HEK293 (cell line): ENCODE data around the gene MAN2B1.

ENCODE experiments used
- CTCF ChIA-PET: fragments of 350-600 bp; formaldehyde crosslinking; extraction: SDS; loops from one replicate; lab custom pipeline; 2021; ENCODE audit warnings: antibody characterized with exemption; lab: Yijun Ruan, JAX
- POLR2A ChIA-PET: fragments of 300-600 bp; formaldehyde crosslinking; extraction: SDS; loops from one replicate; lab custom pipeline; 2020; ENCODE audit warnings: antibody characterized with exemption, inconsistent platforms; lab: Yijun Ruan, JAX
- H3K27ac ChIP-seq: fragments of 200-500 bp; sonication (Bioruptor generic); 2 replicates; pipeline ENCODE4 v1.5.1; 2014; ENCODE audit warnings: low read depth, low read length, control low read depth, inconsistent platforms; ENCODE audit errors: extremely low read depth
- H3K36me3 ChIP-seq, 2 experiments: fragments of 200-500 bp in 1 of 2; sonication (Bioruptor generic) in 1 of 2; 1 replicate in 1 of 2; 2 replicates in 1 of 2; pipeline ENCODE4 v1.5.1; 2014 to 2017; ENCODE audit warnings: inconsistent platforms in 2 of 2, low read length in 2 of 2; ENCODE audit not compliant: control insufficient read depth in 2 of 2, insufficient read depth in 1 of 2
- H3K4me1 ChIP-seq: fragments of 200-500 bp; sonication (Bioruptor generic); 2 replicates; pipeline ENCODE4 v1.5.1; 2014; ENCODE audit warnings: mild to moderate bottlenecking, low read length, inconsistent platforms; ENCODE audit not compliant: control insufficient read depth, insufficient read depth
- H3K4me3 ChIP-seq: 2 replicates; pipeline ENCODE4 v1.5.1; 2011; ENCODE audit warnings: low read depth, mild to moderate bottlenecking, control low read depth, low read length, moderate library complexity
- H3K9me3 ChIP-seq: fragments of 200-500 bp; sonication (Bioruptor generic); 2 replicates; pipeline ENCODE4 v1.5.1; 2014; ENCODE audit warnings: low read depth, low read length, inconsistent platforms; ENCODE audit not compliant: control insufficient read depth, insufficient read depth
- HIC1 ChIP-seq: fragments of 450-650 bp; formaldehyde crosslinking; IDR thresholded peaks from 2 replicates; pipeline ENCODE4 v1.5.1; 2016; ENCODE audit warnings: missing biosample characterization, missing genetic modification characterization
- KLF10 ChIP-seq: fragments of 450-650 bp; IDR thresholded peaks from 2 replicates; pipeline ENCODE4 v1.5.1; 2018; ENCODE audit warnings: missing biosample characterization, mild to moderate bottlenecking, missing genetic modification characterization
- KLF17 ChIP-seq: fragments of 450-650 bp; formaldehyde crosslinking; IDR thresholded peaks from 2 replicates; pipeline ENCODE4 v1.5.1; 2016; ENCODE audit warnings: missing biosample characterization, missing genetic modification characterization
- MYNN ChIP-seq: fragments of 450-650 bp; formaldehyde crosslinking; IDR thresholded peaks from 2 replicates; pipeline ENCODE4 v1.5.1; 2016; ENCODE audit warnings: missing biosample characterization, missing genetic modification characterization, borderline replicate concordance
- WT1 ChIP-seq: fragments of 450-650 bp; formaldehyde crosslinking; IDR thresholded peaks from 2 replicates; pipeline ENCODE4 v1.5.1; 2016; ENCODE audit warnings: missing biosample characterization, missing genetic modification characterization
- ZBTB1 ChIP-seq: fragments of 450-650 bp; formaldehyde crosslinking; IDR thresholded peaks from 2 replicates; pipeline ENCODE4 v1.5.1; 2016; ENCODE audit warnings: missing biosample characterization, missing genetic modification characterization
- ZBTB10 ChIP-seq: fragments of 450-650 bp; formaldehyde crosslinking; IDR thresholded peaks from 2 replicates; pipeline ENCODE4 v1.5.1; 2016; ENCODE audit warnings: missing biosample characterization, missing genetic modification characterization
- ZBTB6 ChIP-seq: fragments of 450-650 bp; formaldehyde crosslinking; IDR thresholded peaks from 2 replicates; pipeline ENCODE4 v1.5.1; 2017; ENCODE audit warnings: missing biosample characterization, missing genetic modification characterization
- ZNF133 ChIP-seq: fragments of 450-650 bp; formaldehyde crosslinking; IDR thresholded peaks from 2 replicates; pipeline ENCODE4 v1.5.1; 2016; ENCODE audit warnings: missing biosample characterization, missing genetic modification characterization
- ZNF184 ChIP-seq: fragments of 450-650 bp; IDR thresholded peaks from 2 replicates; pipeline ENCODE4 v1.5.1; 2018; ENCODE audit warnings: missing biosample characterization, mild to moderate bottlenecking, missing genetic modification characterization
- ZNF324 ChIP-seq: fragments of 450-650 bp; formaldehyde crosslinking; IDR thresholded peaks from 2 replicates; pipeline ENCODE4 v1.5.1; 2016; ENCODE audit warnings: missing biosample characterization, missing genetic modification characterization
- ZNF341 ChIP-seq: fragments of 450-650 bp; formaldehyde crosslinking; IDR thresholded peaks from 2 replicates; pipeline ENCODE4; 2016; ENCODE audit warnings: low read depth, missing biosample characterization, missing genetic modification characterization
- ZNF488 ChIP-seq: fragments of 450-650 bp; formaldehyde crosslinking; IDR thresholded peaks from 2 replicates; pipeline ENCODE4 v1.5.1; 2016; ENCODE audit warnings: missing biosample characterization, missing genetic modification characterization
- ZNF518A ChIP-seq: fragments of 450-650 bp; formaldehyde crosslinking; conservative IDR thresholded peaks from 2 replicates; pipeline ENCODE4 v1.5.1; 2016; ENCODE audit warnings: low read depth, missing biosample characterization, missing genetic modification characterization
- ZNF549 ChIP-seq: fragments of 450-650 bp; IDR thresholded peaks from 2 replicates; pipeline ENCODE4 v1.5.1; 2018; ENCODE audit warnings: missing biosample characterization, missing genetic modification characterization, mild to moderate bottlenecking, inconsistent platforms, moderate library complexity
- ZNF560 ChIP-seq: fragments of 450-650 bp; formaldehyde crosslinking; IDR thresholded peaks from 2 replicates; pipeline ENCODE4 v1.5.1; 2017; ENCODE audit warnings: missing biosample characterization, missing genetic modification characterization, borderline replicate concordance
- ZNF629 ChIP-seq: fragments of 450-650 bp; formaldehyde crosslinking; IDR thresholded peaks from 2 replicates; pipeline ENCODE4 v1.5.1; 2017; ENCODE audit warnings: missing biosample characterization, missing genetic modification characterization
- ZNF768 ChIP-seq: fragments of 450-650 bp; formaldehyde crosslinking; IDR thresholded peaks from 2 replicates; pipeline ENCODE4 v1.5.1; 2018; ENCODE audit warnings: missing biosample characterization, mild to moderate bottlenecking, missing genetic modification characterization
- ZNF777 ChIP-seq: fragments of 450-650 bp; formaldehyde crosslinking; IDR thresholded peaks from 2 replicates; pipeline ENCODE4 v1.5.1; 2017; ENCODE audit warnings: missing biosample characterization, missing genetic modification characterization, borderline replicate concordance
- ZSCAN5A ChIP-seq: fragments of 450-650 bp; formaldehyde crosslinking; IDR thresholded peaks from 2 replicates; pipeline ENCODE4 v1.5.1; 2016; ENCODE audit warnings: missing biosample characterization, missing genetic modification characterization

The MAN2B1 gene

GRCh38 chr19:12675399-12675798 lies 8.9 kb upstream of the MAN2B1 start (continued):
- TF ChIP-seq ZSCAN5A (no peak), ZBTB6 (tag by site-specific recombination) (no peak)

- ChIA-PET CTCF (interaction anchor here (0.6 to 2.5 kb wide), 19 partner anchors 8 to 794 kb away, joined by 3 to 17 read pairs (median 4); partner anchors contain the start of gene DHPS), POLR2A (interaction anchor here (0.6 to 1.5 kb wide), 2 partner anchors 8 to 294 kb away, joined by 3 to 4 read pairs; no protein-coding TSS in a partner anchor)
- Histone ChIP-seq H3K9me3 (no peaks in the 10 kb centered on the region), H3K4me3 (no peak overlapping the region), H3K4me1 (no peaks in the 10 kb centered on the region), H3K36me3 (peaks cover 21 to 70% of the 10 kb centered on the region in 2 experiments; a peak in 2 of 3 replicates), H3K27ac (no peak overlapping the region)
- TF ChIP-seq KLF10 (tag by site-specific recombination) (no peak), ZNF133 (tag by site-specific recombination) (no peak), ZNF549 (tag by site-specific recombination) (no peak), WT1 (tag by site-specific recombination) (no peak), ZNF518A (tag by site-specific recombination) (no peak), ZNF768 (tag by site-specific recombination) (no peak), MYNN (tag by site-specific recombination) (no peak), ZBTB10 (tag by site-specific recombination) (no peak), ZNF777 (no peak), ZNF560 (tag by site-specific recombination) (no peak), ZNF488 (no peak), HIC1 (tag by site-specific recombination) (no peak), ZNF184 (tag by site-specific recombination) (no peak), KLF17 (tag by site-specific recombination) (no peak), ZBTB1 (tag by site-specific recombination) (no peak), ZNF629 (tag by site-specific recombination) (no peak), ZNF324 (tag by site-specific recombination) (no peak), ZNF341 (tag by site-specific recombination) (no peak)
- TF ChIP-seq, all 188 proteins: peak for 0
Measured at GRCh38 chr19:12672744-12673143, 6.2 kb upstream of the MAN2B1 start.
